RKO (cell line): ENCODE results near the gene BEST1.
"Not testable (repeated sequence)": the region's sequence is repeated elsewhere in the genome, so short reads cannot be mapped to it uniquely, and the experiment has no call there.

Experiments
- DNase-seq: peaks from one replicate; pipeline ENCODE4 v3.0.0-alpha.2; 2016; ENCODE audit warnings: low spot score

Gene BEST1

DNA sequence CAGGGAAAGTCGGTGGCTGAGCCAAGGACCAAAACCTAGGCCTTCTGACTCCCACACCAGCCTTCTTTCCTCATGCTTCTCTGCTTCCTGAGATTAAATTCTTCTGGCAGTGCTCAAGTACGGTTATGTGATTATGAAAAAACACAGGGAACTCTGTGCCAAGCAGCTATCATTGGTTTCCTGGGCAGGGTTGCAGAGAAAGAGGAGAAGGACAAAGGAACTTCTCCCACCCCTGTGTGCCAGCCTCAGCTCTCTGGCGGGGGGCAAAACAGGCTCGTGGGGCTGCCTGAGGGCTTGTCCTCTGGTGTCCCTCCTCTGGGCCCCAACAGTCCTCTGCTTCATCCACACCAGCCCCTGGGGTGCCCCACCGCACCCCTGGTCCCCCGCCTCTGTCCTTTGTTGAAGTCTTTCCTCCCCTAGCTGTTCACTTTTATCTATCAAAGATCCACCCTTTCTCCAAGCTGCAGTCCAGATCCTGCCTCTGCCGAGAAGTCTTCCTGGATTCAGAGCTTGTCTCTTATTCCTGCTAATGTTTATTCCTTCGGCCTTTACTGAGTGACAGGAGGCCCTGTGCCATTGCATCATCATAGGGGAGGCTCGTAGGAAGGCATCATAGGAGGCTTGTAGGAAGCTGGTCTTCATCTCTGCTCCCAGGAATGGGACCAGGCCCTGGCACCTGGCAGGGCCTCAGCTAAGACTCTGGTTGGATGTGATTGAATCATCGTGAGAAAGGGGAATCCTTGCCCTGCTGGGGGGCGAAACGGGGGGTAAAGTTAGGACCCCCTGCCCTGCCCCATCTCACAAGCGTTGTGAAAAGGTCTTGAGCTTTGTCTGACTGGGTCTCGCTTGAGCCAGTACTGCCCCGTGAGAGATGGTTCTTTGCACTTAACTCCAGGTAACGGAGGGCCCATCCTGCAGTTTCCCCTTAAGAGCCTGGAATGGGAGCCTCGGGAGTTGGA, 28.8 kb downstream of the BEST1 start:
- DNase-seq: no peak

DNA sequence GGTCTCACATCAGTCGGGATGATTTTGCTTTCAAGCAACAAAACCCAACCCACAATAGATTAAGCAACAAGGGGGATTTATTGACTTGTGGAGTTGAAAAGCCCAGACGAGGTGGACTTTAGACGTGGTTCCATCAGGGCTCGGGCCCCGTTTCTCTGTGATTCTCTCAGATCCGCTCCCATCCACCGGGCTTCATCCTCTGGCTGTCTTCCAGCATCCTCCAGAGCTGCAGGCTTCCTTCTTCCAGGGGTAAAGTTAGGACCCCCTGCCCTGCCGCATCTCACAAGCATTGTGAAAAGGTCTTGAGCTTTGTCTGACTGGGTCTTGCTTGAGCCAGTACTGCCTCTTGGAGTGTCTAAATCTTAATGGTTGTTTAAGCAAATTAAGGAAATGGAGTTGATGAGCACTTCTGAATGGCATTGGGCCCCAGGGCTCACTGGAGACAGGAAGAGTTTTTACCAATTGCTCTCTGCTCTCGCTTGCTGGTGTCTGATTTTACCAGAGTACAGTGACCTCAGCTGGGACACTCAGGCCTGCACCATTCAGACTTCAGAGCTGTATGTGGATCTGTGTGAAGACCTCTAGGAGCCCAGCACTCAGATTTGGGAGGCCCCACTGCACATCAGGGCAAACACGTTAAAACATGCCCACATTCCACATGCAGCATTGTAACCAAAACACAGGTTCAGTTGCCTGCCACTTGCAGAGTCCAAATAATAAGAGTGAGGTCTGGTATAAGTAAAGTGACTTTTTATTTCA, 30.8 kb downstream of the BEST1 start:
- no peak for DNase-seq

DNA sequence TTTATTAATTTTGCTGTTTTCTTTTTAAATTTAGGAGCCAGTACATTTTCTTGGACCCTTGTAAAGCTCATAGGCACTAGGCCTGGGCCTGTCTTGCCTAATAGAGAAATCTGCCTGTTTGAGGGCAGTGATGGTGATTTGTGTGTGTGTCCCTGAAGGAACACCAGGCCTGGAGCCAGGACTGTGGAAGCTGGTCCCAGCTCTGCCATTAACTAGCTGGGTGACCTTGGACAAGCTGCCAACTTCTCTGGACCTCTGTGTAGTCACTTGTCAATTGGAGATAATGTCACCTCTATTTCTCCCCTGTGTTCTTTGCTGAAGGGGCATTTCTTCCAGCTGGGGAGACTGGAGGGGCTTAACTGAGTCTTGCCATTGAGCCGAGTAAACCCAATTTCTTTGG, 33.3 kb downstream of the BEST1 start:
- no peak for DNase-seq

DNA sequence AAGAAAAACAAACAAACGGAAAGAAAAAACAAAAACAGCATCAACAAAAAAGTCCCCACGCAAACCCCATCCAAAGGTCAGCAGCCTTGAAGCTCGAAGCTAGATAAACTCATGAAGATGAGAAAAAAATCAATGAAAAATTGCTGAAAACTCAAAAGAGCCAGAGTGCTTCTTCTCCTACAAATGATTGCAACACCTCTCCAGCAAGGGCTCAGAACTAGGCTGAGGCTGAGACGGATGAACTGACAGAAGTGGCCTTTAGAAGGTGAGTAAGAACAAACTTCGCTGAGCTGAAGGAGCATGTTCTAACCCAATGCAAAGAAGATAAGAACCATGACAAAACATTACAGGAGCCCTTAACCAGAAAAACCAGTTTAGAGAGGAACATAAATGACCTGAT, 35.7 kb downstream of the BEST1 start:
- DNase-seq: no peak

DNA sequence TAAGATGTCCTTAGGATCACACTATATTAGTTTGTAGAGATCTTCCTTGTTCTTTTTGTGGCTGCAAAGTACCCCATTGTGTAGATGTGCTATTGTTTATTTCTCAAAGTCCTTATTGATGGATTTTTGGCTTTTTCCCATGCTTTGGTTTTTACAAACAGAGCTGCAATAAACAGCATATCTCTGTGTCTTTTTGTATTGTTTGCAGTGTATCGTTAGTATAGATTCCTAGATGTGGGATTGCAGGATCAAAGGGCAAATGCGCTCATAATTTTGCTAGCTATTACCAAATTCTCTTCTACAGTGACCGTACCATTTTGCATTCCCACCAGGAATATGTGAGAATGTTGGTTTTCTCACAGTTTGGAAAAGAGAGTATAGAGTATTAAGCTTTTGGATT, 44.8 kb downstream of the BEST1 start:
- no peak for DNase-seq

DNA sequence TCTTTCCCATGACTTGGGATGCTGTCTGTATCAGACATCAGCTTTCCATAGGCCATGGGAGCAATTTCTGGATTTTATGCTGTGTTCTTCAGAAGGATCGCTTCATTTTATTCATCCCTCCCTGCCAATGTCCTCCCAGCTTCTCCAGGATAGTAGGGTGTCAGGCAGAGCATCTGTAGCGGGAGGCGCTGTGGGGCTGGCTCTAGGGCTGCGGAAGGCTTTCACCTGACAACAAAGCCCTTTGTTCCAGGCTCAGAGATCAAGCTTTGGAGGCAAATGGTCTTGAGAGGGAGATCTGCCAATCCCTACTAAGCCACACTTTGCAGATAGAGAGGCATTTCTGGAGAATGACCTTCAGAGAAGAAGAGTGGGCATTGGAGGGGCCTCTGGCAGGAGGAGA, 46.8 kb downstream of the BEST1 start:
- DNase-seq: no peak

DNA sequence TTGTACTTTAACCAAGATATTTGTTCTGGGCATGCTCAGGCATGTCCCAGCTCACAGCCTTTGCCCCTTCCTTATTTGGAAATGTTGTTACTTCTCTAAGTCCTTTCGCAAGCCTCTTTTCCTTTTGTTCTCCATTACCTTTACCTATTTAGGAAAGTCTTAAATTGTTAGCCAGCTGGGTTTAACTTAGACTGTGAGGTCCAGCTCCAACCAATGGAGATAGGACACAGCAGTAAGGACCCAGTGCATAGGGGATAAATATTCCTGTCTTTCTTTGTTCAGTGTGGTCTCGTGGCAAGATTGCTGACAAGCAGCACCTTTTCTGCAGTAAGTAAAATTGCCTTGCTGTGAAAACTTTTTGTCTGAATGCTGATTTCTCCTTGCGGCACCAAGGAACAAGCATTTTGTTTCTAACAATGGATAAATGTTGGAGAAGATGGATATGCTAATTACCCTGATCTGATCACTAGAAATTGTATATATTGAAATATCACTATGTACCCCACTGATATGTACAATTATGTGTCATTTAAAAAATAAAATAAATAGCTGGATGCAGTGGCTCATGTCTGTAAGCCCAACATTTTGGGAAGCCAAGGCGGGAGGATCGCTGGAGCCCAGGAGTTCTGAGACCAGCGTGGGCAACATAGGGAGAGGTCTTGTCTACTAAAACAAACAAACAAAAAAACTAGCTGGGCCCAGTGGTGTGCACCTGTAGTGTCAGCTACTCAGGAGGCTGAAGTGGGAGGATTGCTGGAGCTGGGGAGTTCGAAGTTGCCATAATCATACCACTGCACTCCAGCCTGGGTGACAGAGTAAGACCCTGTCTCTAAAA, 49.2 kb downstream of the BEST1 start:
- no peak for DNase-seq

DNA sequence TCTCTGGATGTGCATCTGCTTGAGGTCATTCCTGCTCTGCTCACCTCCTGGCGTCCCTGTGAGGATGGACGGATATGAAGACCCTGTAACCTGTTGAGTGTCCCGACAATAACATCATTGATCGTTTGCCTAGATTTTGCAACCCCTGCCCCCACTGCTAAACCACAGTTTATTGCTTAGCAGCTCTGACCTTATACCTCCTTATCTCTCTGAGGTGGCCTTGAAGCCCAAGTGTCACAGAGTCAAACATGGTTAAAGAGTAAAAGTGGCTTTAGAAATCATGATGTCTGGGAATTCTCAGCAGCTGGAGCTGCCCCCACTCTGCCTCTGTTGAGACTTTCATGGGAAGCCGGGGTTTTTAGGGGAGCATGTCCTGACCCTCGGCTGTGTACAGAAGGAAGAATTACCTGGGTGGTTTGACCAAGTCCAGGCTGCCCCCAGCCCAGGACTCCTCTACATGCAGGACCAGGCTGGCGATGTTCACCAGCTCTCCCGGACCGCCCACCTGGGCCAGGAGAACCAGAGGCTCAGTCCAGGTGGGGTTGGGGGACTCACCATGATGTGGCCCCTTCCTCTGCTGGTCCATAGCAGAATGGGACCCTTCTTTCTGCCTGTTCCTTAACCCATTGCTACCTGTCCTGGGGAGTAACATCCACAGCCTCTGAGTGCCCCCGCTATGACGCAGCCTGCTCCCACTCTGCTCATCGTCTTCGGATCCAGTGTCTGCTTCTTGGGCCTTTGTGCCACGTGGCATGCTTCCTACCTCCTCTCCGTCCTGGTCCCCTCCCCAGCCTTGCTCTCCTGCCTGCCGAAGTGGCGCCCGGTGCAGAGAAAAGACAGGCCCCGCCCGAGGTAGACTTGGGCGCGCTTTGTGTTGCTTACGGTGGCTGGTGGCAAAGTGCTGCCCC, 50.6 kb downstream of the BEST1 start:
- no peak for DNase-seq

DNA sequence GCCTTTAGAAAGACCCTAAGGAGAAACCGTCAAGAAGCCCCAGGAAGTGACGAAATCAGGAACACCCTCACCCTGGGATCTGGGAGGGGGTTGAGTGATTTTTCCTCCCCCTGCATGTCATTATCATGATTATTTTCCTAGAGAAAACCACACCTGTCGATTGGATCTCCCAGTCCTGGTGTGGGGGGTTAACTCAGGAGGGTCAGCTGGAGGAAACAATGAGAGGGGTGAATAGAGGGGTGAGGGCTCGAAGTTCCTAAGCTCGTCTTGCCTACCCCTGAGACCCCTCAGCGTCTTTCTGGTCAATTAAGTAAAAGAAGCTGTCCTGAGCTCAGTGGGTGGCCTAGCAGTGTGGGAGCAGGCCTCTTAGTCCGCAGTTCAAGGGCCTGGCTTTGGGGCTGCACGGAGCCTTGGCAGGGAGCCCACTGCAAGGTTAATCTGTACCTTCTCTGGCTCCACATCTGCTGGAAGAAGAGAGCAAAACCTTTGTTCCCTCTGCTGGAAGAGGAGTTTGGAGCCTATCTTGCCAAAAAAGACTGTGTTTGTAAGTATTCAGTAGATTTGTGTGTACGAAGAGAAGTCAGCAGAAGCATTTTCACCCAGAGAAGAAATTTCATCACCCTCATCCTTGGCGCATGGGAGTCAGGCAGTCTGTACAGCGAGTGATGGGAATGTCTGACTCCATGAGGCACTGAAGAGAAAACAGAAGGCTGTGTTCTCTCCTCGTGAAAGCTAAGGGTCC, 51.5 kb downstream of the BEST1 start:
- DNase-seq: no peak

DNA sequence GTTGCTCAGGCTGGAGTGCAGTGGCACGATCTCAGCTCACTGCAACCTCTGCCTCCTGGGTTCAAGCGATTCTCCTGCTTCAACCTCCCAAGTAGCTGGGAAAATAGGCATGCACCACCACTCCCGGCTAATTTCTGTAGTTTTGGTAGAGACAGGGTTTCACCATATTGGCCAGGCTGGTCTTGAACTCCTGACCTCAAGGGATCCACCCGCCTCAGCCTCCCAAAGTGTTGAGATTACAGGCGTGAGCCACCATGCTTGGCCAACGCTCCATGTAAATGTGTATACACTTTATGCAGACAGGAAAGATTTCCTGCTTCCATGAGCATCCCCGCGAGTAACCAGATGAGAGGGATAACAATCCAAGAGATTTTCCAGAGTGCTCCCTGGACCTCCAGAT, 52.1 kb downstream of the BEST1 start:
- DNase-seq: not testable (repeated sequence)

DNA sequence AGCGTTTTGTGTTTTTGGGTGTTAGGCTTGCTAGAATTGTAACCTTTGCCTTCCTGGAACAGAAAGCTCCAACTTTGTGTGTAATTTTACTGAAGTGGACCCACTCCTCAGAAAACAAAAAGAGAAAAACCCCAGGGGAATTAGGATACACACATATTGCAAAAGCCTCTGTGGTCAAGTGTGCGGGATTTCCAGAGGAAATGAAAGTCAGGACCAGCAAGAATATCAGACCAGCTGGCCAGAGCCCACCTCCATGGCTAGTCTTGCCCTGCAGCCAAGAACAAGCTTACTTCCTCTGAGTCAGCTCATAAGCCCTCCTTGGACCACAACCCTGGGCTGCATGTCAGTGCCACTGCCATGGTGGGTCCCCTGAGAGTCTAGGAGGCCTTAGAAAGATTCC, 54.3 kb downstream of the BEST1 start:
- DNase-seq: no peak

DNA sequence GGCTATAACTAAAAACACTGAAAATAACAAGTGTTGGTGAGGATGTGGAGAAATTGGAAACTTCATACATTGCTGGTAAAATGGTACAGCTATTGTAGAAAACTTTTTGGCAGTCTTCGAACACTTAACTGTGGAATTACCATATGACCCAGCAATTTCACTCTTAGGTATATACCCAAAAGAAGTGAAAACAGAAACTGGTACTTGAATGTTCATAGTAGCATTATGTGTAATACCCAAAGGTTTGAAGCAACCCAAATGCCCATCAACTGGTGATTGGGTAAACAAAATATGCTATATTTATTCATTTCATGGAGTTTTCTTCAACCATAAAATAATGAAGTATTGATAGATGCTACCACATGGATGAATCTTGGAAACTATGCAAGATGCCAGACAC, 58.0 kb downstream of the BEST1 start:
- no peak for DNase-seq

DNA sequence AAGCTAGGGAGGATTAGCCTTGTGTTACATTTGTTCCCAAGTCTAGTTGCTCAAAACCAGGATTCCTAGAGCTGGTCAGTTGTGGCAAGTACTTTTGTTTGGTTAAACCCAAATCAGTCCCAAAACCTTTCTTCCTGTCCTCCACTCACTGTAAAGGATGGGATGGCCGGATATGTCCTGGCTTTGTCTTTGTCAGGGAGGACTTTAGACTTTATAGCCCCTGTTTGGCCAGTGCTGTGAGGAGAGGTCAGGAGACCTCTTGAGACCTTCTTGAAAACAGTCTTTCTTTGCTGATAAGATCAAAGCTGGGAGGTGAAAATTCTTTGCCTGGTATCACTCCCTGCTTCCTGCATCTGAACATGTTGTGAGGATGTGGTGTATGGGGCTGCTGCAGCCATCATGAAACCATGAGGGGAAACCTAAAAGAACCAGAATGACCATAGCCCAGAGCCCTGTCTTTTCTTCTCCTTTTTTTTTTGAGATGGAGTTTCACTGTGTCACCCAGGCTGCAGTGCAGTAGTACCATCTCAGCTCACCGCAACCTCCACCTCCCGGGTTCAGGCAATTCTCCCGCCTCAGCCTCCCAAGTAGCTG, 60.9 kb downstream of the BEST1 start:
- DNase-seq: no peak

DNA sequence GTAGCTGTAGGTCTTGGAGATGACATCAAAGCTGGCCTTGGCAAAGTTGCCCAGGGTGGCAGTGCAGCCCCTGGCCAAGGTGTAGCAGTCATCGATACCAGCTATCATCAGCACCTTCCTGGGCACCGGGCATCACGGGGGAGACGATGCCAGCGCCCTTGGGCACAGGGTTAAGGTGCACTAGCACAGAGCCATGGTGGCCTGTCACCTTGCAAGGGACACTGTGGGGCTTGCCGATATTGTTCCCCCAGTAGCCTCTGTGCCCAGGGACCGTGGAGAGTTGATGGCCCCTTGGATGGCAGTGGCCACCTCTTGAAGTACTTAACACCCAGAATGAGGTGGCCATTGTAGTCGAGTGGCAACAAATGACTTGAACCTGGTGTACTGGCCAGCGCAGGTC, 61.7 kb downstream of the BEST1 start:
- no peak for DNase-seq

DNA sequence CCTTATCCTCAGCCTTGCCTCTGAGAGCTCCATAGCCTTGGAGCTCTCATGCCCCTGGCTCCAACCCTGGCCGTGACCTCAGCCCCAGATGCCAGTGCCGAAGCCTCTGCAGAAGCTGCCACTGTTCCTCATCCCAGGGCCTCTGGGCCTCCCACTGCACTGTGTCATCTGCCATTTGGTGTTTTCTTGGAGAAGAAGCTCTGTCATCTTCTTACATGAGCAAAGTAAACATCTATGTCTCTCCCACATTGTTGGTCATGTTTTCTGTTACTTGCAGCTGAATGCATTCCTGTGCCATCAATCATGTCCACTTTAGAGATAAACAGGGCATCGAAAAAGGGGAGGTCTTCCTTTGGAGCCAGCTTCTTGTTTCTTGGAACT, 62.3 kb downstream of the BEST1 start:
- DNase-seq: no peak

DNA sequence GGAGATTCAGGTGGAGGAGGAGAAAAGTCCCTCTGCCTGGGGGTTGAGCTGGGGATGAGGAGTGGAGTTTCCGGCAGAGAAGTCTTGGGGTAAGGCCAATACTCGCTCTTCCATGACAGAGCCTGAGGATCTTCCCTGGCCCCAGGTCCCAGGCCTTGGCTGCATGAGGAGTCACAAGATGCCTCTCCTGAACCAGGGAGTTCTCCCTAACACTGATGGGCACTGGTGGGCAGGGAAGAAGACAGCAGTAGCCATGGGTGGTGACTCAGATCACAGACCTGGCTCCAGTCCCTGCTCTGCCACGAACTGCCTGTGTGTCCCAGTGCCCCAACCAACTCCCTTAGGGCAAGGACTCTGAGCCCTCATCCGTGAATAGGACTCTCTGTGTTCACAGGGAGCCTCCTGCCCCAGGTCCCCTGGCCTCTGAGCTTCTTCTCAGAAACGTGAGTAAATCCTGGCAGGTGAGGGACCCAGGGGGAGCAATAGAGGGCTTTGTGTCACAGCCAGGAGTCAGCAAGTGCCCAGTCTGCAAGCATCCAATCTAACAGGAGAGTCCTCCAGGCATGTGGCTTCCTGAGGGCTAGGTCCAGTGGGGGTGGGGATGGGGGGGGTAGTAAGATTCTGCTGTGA, 62.8 kb downstream of the BEST1 start:
- no peak for DNase-seq
